Measurements from ENCODE around the gene RUSC2.
"Not testable (repeated sequence)": the region's sequence is repeated elsewhere in the genome, so short reads cannot be mapped to it uniquely, and the experiment has no call there.

RUSC2 gene

GRCh38 chr9:35526087-35526801, 36.3 kb downstream of the RUSC2 start:
- no peak for DNase-seq

- no peak for DNase-seq
Measured at GRCh38 chr9:35529161-35529823, 39.4 kb downstream of the RUSC2 start.

- DNase-seq: no peak
Measured at GRCh38 chr9:35533398-35533797, 43.5 kb downstream of the RUSC2 start.

- not testable (repeated sequence) for DNase-seq
Measured at GRCh38 chr9:35534921-35535320, 45.0 kb downstream of the RUSC2 start.

GRCh38 chr9:35537913-35538312, 48.0 kb downstream of the RUSC2 start:
- DNase-seq: no peak

GRCh38 chr9:35538361-35539234, 48.7 kb downstream of the RUSC2 start:
- DNase-seq: no peak
